Measurements from ENCODE around the gene CTNNA1.

The CTNNA1 gene

DNA sequence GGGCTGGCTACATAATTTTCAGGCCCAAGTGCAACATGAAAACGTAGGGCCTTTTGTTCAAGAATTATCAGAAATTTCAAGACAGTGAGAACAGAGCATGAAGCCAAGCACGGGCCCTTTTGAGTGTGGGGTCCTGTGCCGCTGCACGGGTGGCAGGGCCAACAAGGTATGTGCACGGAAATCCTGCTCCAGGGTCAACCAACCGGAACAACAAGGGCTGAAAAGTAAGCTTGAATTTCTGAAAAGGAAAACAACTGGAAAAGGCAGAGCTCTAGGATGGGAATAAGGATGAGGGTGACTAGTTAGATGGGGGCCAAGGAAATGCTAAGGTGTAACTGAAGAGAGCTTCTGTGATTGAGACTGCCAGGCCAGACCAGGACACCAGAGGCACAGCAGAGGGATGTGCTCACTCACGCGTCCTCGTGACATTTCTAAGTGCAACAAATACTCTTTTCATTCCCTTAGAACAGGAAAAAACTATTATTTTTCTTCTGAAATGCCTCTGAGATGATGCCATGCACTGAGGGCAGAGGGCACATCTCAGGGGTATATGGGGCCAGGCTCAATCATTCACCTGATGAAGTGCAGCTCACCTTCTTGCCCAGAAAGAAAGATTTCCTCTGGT lies 202.6 kb downstream of the CTNNA1 start:
- H3K4me1 ChIP-seq (ENCODE audit: control insufficient read depth, insufficient read depth, low read length) = peaks cover 3% of the 10 kb centered on the region; the same call in 1 of the 2 replicates
- H3K27ac ChIP-seq (ENCODE audit: extremely low read depth, low read depth, low read length) = no peak overlapping the region
- POLR2A ChIA-PET = no interaction called here
- H3K4me3 ChIP-seq (ENCODE audit: low read depth, low read length) = no peak overlapping the region
- no peaks in the 10 kb centered on the region for H3K36me3 ChIP-seq (ENCODE audit: control insufficient read depth in 2 of 2, insufficient read depth in 1 of 2, low read length in 2 of 2)
- no peaks in the 10 kb centered on the region for H3K9me3 ChIP-seq (ENCODE audit: control insufficient read depth, insufficient read depth, low read depth, low read length)
- no peak for TF ChIP-seq ZNF600 (tag by site-specific recombination; IDR thresholded peaks at IDR 0.05)
- TF ChIP-seq ZNF10 (tag by site-specific recombination; IDR thresholded peaks at IDR 0.05) = peak; percentile 30; the same call in 1 of the 2 replicates
- CTCF ChIA-PET = interaction anchor here (0.7 to 0.9 kb wide), 3 partner anchors 10 to 459 kb away, joined by 3 to 5 read pairs (median 4); no protein-coding TSS in a partner anchor

DNA sequence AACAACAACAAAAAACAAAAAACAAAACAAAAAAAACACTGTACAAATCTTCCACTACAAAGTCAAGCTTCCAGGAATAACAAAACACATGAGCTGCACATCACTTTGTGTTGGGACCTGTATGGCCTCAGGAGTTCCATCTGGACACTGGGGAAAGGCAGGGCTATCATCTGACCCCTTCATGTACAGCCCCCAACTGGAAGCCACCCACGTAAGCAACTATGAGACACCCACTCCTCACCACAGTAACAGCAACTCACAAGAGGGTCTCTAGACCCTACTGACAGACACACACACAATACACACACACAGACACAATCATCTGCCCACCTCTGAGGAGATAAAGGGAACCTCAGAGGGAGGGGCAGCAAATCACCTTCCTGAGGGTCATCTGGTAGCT lies 203.6 kb downstream of the CTNNA1 start:
- Histone ChIP-seq H3K4me3 (ENCODE audit: low read depth, low read length) (no peak overlapping the region), H3K9me3 (ENCODE audit: control insufficient read depth, insufficient read depth, low read depth, low read length) (no peaks in the 10 kb centered on the region), H3K27ac (ENCODE audit: extremely low read depth, low read depth, low read length) (no peak overlapping the region), H3K4me1 (ENCODE audit: control insufficient read depth, insufficient read depth, low read length) (peaks cover 3% of the 10 kb centered on the region; the same call in 1 of the 2 replicates), H3K36me3 (ENCODE audit: control insufficient read depth in 2 of 2, insufficient read depth in 1 of 2, low read length in 2 of 2) (no peaks in the 10 kb centered on the region)
- TF ChIP-seq EGR2 (tag by site-specific recombination; IDR thresholded peaks at IDR 0.05; ENCODE audit: low read depth) = peak; percentile 70
- peak; percentile 72; the same call in 1 of the 2 replicates for TF ChIP-seq ZFHX2 (tag by site-specific recombination; conservative IDR thresholded peaks at IDR 0.05)
- no peak for TF ChIP-seq ZNF76 (tag by site-specific recombination; IDR thresholded peaks at IDR 0.05; ENCODE audit: borderline replicate concordance, low read depth)
- POLR2A ChIA-PET = no interaction called here
- CTCF ChIA-PET = interaction anchor here (0.6 to 1.3 kb wide), 3 partner anchors 9 to 169 kb away, joined by 3 to 8 read pairs (median 5); no protein-coding TSS in a partner anchor

DNA sequence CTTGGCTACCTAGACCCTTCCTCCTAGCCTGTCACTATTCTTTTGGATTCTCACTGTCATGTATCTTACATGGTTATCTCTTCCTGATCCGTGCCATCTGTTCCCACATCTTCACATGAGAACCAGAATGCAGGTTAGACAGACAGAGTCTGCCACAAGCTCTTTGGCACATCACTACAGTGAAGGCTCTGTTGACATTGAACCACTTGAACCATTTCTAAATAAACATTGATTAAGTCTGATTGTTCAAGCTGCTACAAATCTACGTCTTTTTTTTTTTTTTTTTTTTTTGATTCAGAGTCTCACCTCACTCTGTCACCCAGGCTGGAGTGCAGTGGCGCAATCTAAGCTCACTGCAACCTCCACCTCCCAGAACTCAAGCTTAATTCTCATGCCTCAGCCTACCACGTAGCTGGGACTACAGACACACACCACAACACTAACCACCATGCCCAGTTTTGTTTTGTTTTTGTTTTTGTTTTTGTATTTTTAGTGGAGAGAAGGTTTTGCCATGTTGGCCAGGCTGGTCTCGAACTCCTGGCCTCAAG lies 207.0 kb downstream of the CTNNA1 start:
- Histone ChIP-seq H3K4me3 (ENCODE audit: low read depth, low read length) (no peak overlapping the region), H3K9me3 (ENCODE audit: control insufficient read depth, insufficient read depth, low read depth, low read length) (no peaks in the 10 kb centered on the region), H3K4me1 (ENCODE audit: control insufficient read depth, insufficient read depth, low read length) (no peaks in the 10 kb centered on the region), H3K27ac (ENCODE audit: extremely low read depth, low read depth, low read length) (no peak overlapping the region), H3K36me3 (ENCODE audit: control insufficient read depth in 2 of 2, insufficient read depth in 1 of 2, low read length in 2 of 2) (no peaks in the 10 kb centered on the region)
- CTCF ChIA-PET = no interaction called here
- POLR2A ChIA-PET = interaction anchor here (0.7 kb wide), 1 partner anchor 20 kb away, joined by 12 read pairs; no protein-coding TSS in a partner anchor
- no peak for TF ChIP-seq ZNF350 (tag by site-specific recombination; IDR thresholded peaks at IDR 0.05)
- no peak for TF ChIP-seq ZFP3 (tag by site-specific recombination; IDR thresholded peaks at IDR 0.05; ENCODE audit: low read depth)
- no peak for TF ChIP-seq ZNF146 (tag by site-specific recombination; IDR thresholded peaks at IDR 0.05)
- TF ChIP-seq YY1 (tag by site-specific recombination; IDR thresholded peaks at IDR 0.05) = no peak
- TF ChIP-seq ZEB2 (tag by site-specific recombination; IDR thresholded peaks at IDR 0.05) = no peak
- TF ChIP-seq ZNF138 (tag by site-specific recombination; IDR thresholded peaks at IDR 0.05; ENCODE audit: borderline replicate concordance) = no peak
- no peak for TF ChIP-seq KLF16 (tag by site-specific recombination; IDR thresholded peaks at IDR 0.05)
- TF ChIP-seq MYNN (tag by site-specific recombination; IDR thresholded peaks at IDR 0.05; ENCODE audit: borderline replicate concordance) = no peak
- TF ChIP-seq, protein P1, sequence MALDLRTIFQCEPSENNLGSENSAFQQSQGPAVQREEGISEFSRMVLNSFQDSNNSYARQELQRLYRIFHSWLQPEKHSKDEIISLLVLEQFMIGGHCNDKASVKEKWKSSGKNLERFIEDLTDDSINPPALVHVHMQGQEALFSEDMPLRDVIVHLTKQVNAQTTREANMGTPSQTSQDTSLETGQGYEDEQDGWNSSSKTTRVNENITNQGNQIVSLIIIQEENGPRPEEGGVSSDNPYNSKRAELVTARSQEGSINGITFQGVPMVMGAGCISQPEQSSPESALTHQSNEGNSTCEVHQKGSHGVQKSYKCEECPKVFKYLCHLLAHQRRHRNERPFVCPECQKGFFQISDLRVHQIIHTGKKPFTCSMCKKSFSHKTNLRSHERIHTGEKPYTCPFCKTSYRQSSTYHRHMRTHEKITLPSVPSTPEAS (tag by site-specific recombination; IDR thresholded peaks at IDR 0.05) = no peak
- TF ChIP-seq ZNF184 (tag by site-specific recombination; IDR thresholded peaks at IDR 0.05) = no peak
- TF ChIP-seq ZNF140 (tag by site-specific recombination; IDR thresholded peaks at IDR 0.05) = no peak
- TF ChIP-seq ZNF302 (tag by site-specific recombination; IDR thresholded peaks at IDR 0.05; ENCODE audit: low read depth) = no peak
- no peak for TF ChIP-seq ZNF768 (tag by site-specific recombination; IDR thresholded peaks at IDR 0.05)
- no peak for TF ChIP-seq SP2 (tag by site-specific recombination; IDR thresholded peaks at IDR 0.05)
- no peak for TF ChIP-seq ZNF10 (tag by site-specific recombination; IDR thresholded peaks at IDR 0.05)
- TF ChIP-seq OSR2 (tag by site-specific recombination; IDR thresholded peaks at IDR 0.05) = no peak
- TF ChIP-seq, protein P2, sequence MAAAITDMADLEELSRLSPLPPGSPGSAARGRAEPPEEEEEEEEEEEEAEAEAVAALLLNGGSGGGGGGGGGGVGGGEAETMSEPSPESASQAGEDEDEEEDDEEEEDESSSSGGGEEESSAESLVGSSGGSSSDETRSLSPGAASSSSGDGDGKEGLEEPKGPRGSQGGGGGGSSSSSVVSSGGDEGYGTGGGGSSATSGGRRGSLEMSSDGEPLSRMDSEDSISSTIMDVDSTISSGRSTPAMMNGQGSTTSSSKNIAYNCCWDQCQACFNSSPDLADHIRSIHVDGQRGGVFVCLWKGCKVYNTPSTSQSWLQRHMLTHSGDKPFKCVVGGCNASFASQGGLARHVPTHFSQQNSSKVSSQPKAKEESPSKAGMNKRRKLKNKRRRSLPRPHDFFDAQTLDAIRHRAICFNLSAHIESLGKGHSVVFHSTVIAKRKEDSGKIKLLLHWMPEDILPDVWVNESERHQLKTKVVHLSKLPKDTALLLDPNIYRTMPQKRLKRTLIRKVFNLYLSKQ (tag by site-specific recombination; IDR thresholded peaks at IDR 0.05; ENCODE audit: borderline replicate concordance) = no peak
- TF ChIP-seq, protein P3, sequence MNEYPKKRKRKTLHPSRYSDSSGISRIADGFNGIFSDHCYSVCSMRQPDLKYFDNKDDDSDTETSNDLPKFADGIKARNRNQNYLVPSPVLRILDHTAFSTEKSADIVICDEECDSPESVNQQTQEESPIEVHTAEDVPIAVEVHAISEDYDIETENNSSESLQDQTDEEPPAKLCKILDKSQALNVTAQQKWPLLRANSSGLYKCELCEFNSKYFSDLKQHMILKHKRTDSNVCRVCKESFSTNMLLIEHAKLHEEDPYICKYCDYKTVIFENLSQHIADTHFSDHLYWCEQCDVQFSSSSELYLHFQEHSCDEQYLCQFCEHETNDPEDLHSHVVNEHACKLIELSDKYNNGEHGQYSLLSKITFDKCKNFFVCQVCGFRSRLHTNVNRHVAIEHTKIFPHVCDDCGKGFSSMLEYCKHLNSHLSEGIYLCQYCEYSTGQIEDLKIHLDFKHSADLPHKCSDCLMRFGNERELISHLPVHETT (tag by site-specific recombination; IDR thresholded peaks at IDR 0.05) = no peak
- TF ChIP-seq, protein P4, sequence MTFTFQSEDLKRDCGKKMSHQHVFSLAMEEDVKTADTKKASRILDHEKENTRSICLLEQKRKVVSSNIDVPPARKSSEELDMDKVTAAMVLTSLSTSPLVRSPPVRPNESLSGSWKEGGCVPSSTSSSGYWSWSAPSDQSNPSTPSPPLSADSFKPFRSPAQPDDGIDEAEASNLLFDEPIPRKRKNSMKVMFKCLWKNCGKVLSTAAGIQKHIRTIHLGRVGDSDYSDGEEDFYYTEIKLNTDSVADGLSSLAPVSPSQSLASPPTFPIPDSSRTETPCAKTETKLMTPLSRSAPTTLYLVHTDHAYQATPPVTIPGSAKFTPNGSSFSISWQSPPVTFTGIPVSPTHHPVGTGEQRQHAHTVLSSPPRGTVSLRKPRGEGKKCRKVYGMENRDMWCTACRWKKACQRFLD (tag by site-specific recombination; IDR thresholded peaks at IDR 0.05) = no peak

Data from HEK293 (cell line).